Fibroblast of lung (primary cell): Measurements from ENCODE around the gene ADGRA3. TPM values are rescaled to one million over a fixed set of nuclear protein-coding genes. Genes with fewer than 3 reads are reported as not detected.

Experiments used
- DNase-seq, 2 donors: peaks; one replicate each; pipeline versions ENCODE4 v3.0.0 to v3.0.0-alpha.2; 2010; ENCODE audit warnings: low read depth in 2 of 2
- H2AFZ ChIP-seq: 2 replicates; pipeline ENCODE4 v1.5.1; 2012; ENCODE audit warnings: low read length, control low read depth, inconsistent platforms
- H3K27ac ChIP-seq: 2 replicates; pipeline ENCODE4 v1.5.1; 2011; ENCODE audit warnings: low read length, control low read depth; ENCODE audit not compliant: insufficient read depth
- H3K27me3 ChIP-seq: 2 replicates; pipeline ENCODE4 v1.5.1; 2011; ENCODE audit warnings: mild to moderate bottlenecking, low read length; ENCODE audit not compliant: control insufficient read depth, insufficient read depth
- H3K36me3 ChIP-seq: 2 replicates; pipeline ENCODE4 v1.5.1; 2011; ENCODE audit warnings: low read length; ENCODE audit not compliant: control insufficient read depth, insufficient read depth
- H3K4me1 ChIP-seq: 2 replicates; pipeline ENCODE4 v1.5.1; 2011; ENCODE audit warnings: low read length; ENCODE audit not compliant: control insufficient read depth, insufficient read depth; ENCODE audit errors: extremely low read depth
- H3K4me2 ChIP-seq: 2 replicates; pipeline ENCODE4 v1.5.1; 2011; ENCODE audit warnings: low read length, control low read depth; ENCODE audit not compliant: insufficient read depth; ENCODE audit errors: extremely low read depth
- H3K4me3 ChIP-seq, 4 experiments: fragments of 200-600 bp in 1 of 4; sonication (generic) in 1 of 4; replicated peaks in 1 of 4; 2 replicates each; pipeline ENCODE4 v1.5.1; 2011 to 2016; ENCODE audit warnings: low read length in 4 of 4, low read depth in 3 of 4, mild to moderate bottlenecking in 3 of 4, control low read depth in 2 of 4, inconsistent platforms in 1 of 4, mixed read lengths in 1 of 4; ENCODE audit not compliant: insufficient read depth in 1 of 4; ENCODE audit errors: control extremely low read depth in 1 of 4
- H3K79me2 ChIP-seq: 2 replicates; pipeline ENCODE4 v1.5.1; 2012; ENCODE audit warnings: mild to moderate bottlenecking, low read length, inconsistent platforms; ENCODE audit not compliant: control insufficient read depth, insufficient read depth
- H3K9ac ChIP-seq: 2 replicates; pipeline ENCODE4 v1.5.1; 2011; ENCODE audit warnings: mild to moderate bottlenecking, low read length, control low read depth; ENCODE audit not compliant: insufficient read depth
- H3K9me3 ChIP-seq: 2 replicates; pipeline ENCODE4 v1.5.1; 2012; ENCODE audit warnings: low read depth, low read length; ENCODE audit not compliant: control insufficient read depth, insufficient read depth
- H4K20me1 ChIP-seq: 2 replicates; pipeline ENCODE4 v1.5.1; 2011; ENCODE audit warnings: low read length; ENCODE audit not compliant: control insufficient read depth, insufficient read depth; ENCODE audit errors: extremely low read depth
- CTCF ChIP-seq, 2 donors: IDR thresholded peaks in 1 of 2; conservative IDR thresholded peaks in 1 of 2; 1 replicate in 1 of 2; 2 replicates in 1 of 2; pipeline ENCODE4 v1.5.1; 2011 to 2012; ENCODE audit warnings: low read length in 2 of 2, control low read depth in 1 of 2, inconsistent platforms in 1 of 2, low read depth in 1 of 2, mild to moderate bottlenecking in 1 of 2
- EZH2 ChIP-seq: IDR thresholded peaks from 2 replicates; pipeline ENCODE4 v1.5.1; 2012; ENCODE audit warnings: low read length, control low read depth, mild to moderate bottlenecking; ENCODE audit errors: missing control alignments
- polyA plus RNA-seq, 2 donors: library from polyadenylated mRNA; depleted of rRNA in 1 of 2; stranded (reverse) in 1 of 2; unstranded in 1 of 2; fragments of >200 nt; gene quantifications; 2 replicates each; pipeline ENCODE4 v1.2.1, GENCODE V29; 2011 to 2012; ENCODE audit warnings: missing spikeins in 1 of 2
- total RNA-seq: library from RNA; depleted of rRNA; stranded (reverse); fragments of >200 nt; gene quantifications from 2 replicates; pipeline ENCODE4 v1.2.1, GENCODE V29; 2014

Gene ADGRA3
- total and polyA plus RNA-seq, 2 donors (not counting 1 experiment from before 2014, with no cell fraction given), result 13.0 to 15.2 TPM

- Histone ChIP-seq H3K27ac (no peak overlapping the region), H3K9me3 (no peaks in the 10 kb centered on the region), H3K27me3 (no peaks in the 10 kb centered on the region), H2AFZ (no peak overlapping the region), H3K36me3 (no peaks in the 10 kb centered on the region), H3K4me2 (no peak overlapping the region), H3K79me2 (peaks cover 24% of the 10 kb centered on the region), H3K9ac (no peak overlapping the region), H4K20me1 (no peaks in the 10 kb centered on the region), H3K4me3 (no peak overlapping the region), H3K4me1 (no peaks in the 10 kb centered on the region)
- TF ChIP-seq CTCF (conservative IDR thresholded peaks at IDR 0.05 in 1 of 2, IDR thresholded peaks at IDR 0.05 in 1 of 2; ENCODE audit: low read depth in 1 of 2, low read length in 2 of 2) (no peak), EZH2 (no peak)
- DNase-seq, result peak in 1 of 2 donors; percentile 88
These were observed 14.8 kb downstream of the ADGRA3 start for GRCh38 chr4:22500831-22501714.

- DNase-seq, result no peak
- Histone ChIP-seq H3K4me2 (no peak overlapping the region), H3K27ac (no peak overlapping the region), H3K9ac (no peak overlapping the region), H2AFZ (no peak overlapping the region), H4K20me1 (no peaks in the 10 kb centered on the region), H3K9me3 (no peaks in the 10 kb centered on the region), H3K27me3 (no peaks in the 10 kb centered on the region), H3K79me2 (peaks cover 19% of the 10 kb centered on the region), H3K36me3 (no peaks in the 10 kb centered on the region), H3K4me3 (no peak overlapping the region), H3K4me1 (no peaks in the 10 kb centered on the region)
- no peak for TF ChIP-seq CTCF (conservative IDR thresholded peaks at IDR 0.05 in 1 of 2, IDR thresholded peaks at IDR 0.05 in 1 of 2; ENCODE audit: low read depth in 1 of 2, low read length in 2 of 2)
- TF ChIP-seq EZH2, result no peak
These were observed 15.7 kb downstream of the ADGRA3 start for GRCh38 chr4:22500128-22500611.

- no peaks in the 10 kb centered on the region for H3K9me3 ChIP-seq
- peaks cover 13% of the 10 kb centered on the region for H3K79me2 ChIP-seq
- no peaks in the 10 kb centered on the region for H3K36me3 ChIP-seq
- no peaks in the 10 kb centered on the region for H3K4me1 ChIP-seq
- no peak for TF ChIP-seq CTCF (conservative IDR thresholded peaks at IDR 0.05 in 1 of 2, IDR thresholded peaks at IDR 0.05 in 1 of 2; ENCODE audit: low read depth in 1 of 2, low read length in 2 of 2)
- TF ChIP-seq EZH2, result no peak
- no peak for DNase-seq
- no peak overlapping the region for H3K9ac ChIP-seq
- H4K20me1 ChIP-seq, result no peaks in the 10 kb centered on the region
- H3K27me3 ChIP-seq, result no peaks in the 10 kb centered on the region
- H3K4me3 ChIP-seq, result no peak overlapping the region
- no peak overlapping the region for H3K4me2 ChIP-seq
- no peak overlapping the region for H2AFZ ChIP-seq
- no peak overlapping the region for H3K27ac ChIP-seq
These were observed 17.0 kb downstream of the ADGRA3 start for GRCh38 chr4:22498866-22499265.
